Activated CD4-positive, alpha-beta T cell treated with anti-CD3 and anti-CD28 coated beads, Interleukin-10, Interleukin-2, amounts not matched to agents 100 ng/mL and 50 ng/mL, durations not matched to agents 16 hours and 8 hours (primary cell): ENCODE measurements around the gene CRIM1.

Experiments
- DNase-seq: peaks from one replicate; pipeline ENCODE4 v3.0.0-alpha.2; 2020

CRIM1 gene

DNA sequence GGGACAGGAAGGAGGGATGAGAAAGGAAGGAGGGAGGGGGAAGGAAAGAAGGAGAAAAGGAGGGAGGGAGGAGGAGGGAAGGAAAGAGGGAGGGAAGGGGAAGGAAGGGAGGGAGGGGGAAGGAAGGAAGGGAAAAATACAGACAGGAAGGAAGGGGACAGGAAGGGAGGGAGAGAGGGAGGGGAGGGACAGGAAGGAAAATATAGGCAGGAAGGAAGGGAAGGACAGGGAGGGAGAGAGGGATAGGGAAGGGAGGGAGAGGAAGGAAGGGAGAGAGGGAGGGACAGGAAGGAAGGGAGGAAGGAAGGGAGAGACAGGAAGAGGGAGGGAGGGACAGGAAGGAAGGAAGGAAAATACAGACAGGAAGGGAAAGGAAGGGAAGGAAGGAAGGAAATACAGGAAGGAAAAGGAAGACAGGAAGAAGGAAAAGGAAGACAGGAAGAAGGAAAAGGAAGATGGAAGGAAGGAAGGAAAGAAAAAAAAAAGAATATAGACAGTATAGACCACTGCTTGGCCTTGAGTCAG is 178.8 kb downstream of the CRIM1 start:
- DNase-seq = no peak

GRCh38 chr2:36535099-36535498 is 179.5 kb downstream of the CRIM1 start:
- no peak for DNase-seq

GRCh38 chr2:36536776-36537175 is 181.2 kb downstream of the CRIM1 start:
- no peak for DNase-seq

DNA sequence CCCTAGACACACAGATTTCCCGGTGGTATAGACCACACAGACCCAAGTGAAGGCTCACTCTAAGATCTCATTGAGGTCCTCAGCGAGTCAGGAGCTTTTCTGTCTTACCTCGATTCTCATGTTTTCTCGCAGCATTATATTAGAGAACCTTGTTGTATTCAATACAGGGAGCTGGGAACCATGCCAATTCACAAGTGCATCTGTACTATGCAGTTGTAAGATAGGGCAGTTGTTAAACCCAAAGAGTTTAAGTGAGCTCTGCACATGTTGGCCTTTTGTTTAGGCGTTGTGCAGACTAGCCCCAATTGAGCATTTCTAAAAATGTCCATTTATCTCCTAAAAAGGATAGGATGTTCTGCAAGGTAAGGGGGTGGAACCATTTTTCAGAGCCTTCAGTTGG is 182.8 kb downstream of the CRIM1 start:
- no peak for DNase-seq

GRCh38 chr2:36539631-36540030 is 184.1 kb downstream of the CRIM1 start:
- DNase-seq = no peak

DNA sequence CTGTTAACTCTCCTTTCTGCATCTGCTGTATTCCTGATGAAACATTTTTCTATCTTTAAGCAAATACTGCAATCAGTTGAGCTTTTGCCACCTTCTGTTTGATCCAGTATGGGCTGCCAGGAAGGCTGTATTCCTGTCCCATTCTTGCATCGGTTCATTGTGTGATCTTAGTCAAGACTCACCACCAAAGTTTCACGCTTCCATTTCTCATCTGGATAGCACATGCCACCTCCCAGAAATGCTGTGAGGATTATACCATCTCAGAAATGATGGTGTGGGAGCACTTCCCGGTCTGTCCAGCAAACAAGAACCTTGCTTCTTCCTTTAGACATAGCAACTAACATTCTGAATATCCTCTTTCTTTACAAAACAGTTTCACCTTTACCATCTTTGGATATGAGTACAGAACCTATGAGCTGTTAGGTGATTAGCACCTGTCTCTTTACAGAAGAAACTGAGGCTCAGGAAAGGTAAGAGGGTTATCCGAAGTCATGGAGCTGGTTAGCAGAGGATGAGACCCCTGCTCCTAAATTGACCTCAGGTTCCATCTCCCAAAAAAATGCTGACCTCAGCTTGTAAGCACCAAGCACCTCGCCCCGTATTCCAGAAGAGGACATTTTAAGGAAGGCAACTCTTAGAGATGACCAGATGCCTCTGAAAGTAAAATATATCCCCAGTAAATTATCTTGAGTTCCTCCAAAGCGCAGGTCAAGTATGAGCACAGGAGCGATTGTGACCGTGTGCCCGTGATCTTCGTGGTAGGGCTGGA is 185.6 kb downstream of the CRIM1 start:
- DNase-seq = no peak

- no peak for DNase-seq
These were observed 186.5 kb downstream of the CRIM1 start for GRCh38 chr2:36541891-36542595.

GRCh38 chr2:36544638-36545338 is 189.2 kb downstream of the CRIM1 start:
- no peak for DNase-seq

DNA sequence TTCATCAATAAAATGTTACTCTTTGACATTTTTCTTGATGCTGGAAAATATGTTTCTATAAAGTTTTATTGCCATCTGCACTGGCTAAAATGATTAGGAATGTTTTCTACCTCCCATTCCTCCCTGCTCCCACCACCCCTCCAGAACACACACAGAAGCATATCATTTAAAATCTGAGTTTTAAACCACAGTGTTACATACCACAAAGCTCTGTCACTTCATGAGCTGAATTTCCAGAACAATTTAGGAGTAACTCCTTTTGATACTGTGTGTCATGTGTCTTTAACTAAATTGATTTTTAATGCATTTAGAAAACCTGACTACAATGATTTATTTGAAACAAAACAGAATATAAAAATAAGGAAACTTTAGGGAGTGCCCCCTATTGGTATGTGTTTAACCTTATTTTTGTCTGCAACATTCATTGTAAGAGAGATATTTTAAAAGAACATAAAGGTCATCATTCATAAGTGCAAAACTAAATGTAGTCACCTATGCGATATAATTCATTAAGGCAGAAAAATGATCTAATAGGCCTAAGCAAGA is 190.4 kb downstream of the CRIM1 start:
- no peak for DNase-seq

DNA sequence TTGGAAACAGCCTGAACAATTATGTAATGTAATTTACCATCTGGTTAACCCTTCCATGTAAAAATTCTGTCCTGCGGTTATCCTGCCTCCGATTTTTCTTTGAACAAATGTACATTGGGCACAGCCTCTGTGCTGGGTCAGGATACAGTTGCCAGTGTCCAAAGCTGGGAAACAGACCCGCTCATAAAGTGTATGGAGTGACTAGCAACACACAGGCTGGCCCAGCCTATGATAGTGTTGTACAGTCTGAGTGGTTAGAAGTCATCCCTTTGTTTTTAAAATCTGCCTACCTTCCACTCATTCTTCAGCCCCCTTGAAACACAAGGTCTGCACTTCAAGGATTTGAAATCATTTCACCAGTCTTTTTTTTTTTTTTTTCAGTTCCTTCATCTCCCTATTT is 192.3 kb downstream of the CRIM1 start:
- no peak for DNase-seq

GRCh38 chr2:36549165-36549574 is 193.6 kb downstream of the CRIM1 start:
- DNase-seq = no peak

DNA sequence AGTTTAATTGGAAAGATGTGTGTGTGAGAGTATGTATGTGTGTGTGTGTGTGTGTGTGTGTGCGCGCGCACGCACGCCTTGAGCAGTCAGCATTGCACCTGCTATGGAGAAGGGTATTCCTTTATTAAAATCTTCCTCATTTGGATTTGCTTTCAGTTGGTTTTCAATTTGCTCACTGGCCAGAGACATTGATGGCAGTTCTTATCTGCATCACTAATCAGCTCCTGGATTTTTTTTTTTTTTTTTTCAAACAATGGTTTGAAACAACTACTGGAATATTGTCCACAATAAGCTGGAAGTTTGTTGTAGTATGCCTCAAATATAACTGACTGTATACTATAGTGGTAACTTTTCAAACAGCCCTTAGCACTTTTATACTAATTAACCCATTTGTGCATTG is 194.4 kb downstream of the CRIM1 start:
- no peak for DNase-seq

GRCh38 chr2:36553683-36554082 is 198.1 kb downstream of the CRIM1 start:
- DNase-seq = no peak

DNA sequence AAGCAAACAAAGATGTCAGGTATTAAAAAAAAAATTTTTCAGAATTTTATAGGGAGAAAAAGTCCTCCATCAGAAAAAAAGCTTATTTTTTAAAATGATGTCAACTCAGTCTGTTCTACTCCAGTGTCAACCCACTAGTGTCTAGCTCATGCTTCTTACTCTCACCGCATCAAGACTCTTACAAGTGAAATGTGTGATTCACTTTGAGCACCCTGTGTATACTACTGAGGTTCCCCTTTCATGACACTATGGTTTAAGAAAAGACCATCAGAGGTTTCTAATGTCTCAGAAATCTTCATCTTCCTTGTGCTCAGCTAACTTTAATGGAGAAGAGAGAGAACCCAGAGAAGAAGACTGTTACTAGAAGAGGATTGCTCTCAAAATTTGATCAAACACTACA is 199.0 kb downstream of the CRIM1 start:
- no peak for DNase-seq

GRCh38 chr2:36555789-36556188 is 200.2 kb downstream of the CRIM1 start:
- no peak for DNase-seq

DNA sequence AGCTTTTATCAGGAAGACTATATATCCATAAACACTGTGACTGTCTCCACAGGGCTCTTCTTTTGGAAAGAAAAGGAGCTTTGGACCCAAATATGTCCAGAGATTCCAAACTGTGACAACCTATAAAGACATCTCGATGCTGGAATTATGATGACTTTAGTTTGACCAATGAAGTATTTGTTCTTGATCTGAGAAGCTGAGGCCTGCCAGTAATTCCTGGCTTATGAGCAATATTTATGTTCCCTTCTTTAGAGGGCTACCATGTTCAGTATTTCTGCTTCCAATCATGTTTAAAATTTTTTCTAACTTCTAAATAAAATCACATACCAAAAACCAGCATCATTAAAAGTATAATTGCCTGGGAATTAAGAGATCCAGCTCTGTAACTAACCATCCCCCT is 201.3 kb downstream of the CRIM1 start:
- no peak for DNase-seq

- no peak for DNase-seq
These were observed 203.8 kb downstream of the CRIM1 start for GRCh38 chr2:36559221-36559942.

- no peak for DNase-seq
These were observed 205.1 kb downstream of the CRIM1 start for GRCh38 chr2:36560726-36561125.

DNA sequence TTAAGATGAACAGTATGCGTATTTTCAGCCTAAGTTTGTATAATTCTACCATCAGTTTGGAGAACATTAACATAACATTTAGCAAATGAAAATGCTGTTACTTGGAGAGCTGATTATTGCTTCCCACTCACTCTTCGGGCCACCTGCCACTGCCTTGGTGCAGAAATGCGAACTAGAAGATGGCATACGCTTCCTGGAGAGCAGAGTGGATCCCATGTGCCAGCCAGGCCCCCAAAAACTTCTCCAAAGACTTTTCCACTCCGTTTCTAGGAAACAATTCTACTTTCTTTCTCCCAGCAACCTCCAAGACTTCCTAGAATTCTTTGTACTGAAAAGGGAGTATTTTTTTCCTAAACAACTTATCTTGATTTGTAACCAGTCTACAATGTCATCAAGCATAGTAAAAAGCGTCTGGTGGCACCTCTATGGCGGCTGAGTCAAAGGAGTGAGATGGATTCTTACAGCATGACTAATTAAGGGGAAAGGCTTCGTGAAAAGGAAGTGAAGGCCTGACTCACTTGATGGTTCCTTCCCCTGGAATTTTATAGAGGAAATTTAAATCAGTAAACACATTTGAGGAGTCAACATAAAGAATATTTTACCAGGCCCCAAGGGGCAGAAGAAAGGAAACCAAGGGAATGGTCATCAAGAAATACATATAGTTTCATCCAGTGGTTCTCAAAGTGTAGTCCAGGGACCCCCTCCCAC is 205.8 kb downstream of the CRIM1 start:
- no peak for DNase-seq

GRCh38 chr2:36562240-36562639 is 206.7 kb downstream of the CRIM1 start:
- DNase-seq = no peak

DNA sequence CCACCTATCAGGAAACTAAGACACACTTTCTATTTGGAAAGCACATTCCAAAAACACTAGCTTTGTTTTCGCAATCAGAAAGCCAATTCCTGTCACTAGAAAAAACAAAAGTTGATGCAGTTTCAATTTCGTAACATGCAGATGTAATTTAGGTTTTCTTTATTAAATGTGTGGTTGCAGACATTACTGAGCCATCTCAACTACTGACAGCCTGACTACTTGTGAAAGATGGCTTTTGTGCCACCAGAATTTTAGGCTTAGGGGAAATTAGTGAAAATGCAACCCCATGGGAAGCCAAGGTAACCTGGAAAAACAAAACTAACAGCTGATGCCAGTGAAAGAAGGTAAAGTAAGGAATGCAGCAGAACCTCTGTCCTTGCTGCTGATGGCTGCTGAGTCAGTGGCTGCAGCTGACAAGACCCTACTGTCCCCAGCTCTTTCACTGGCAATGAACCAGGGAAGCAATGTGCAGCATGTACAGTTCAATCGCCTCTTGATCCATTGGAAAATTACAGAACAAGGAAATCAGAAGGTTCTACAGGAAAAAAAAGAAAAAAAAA is 207.5 kb downstream of the CRIM1 start:
- DNase-seq = peak; percentile 22
